Immature natural killer cell (primary cell): ENCODE measurements around the gene CERT1. TPM values are rescaled to one million over a fixed set of nuclear protein-coding genes. Genes with fewer than 3 reads are reported as not detected.

ENCODE experiments used
- DNase-seq, 3 donors: peaks; one replicate each; pipeline ENCODE4 v3.0.0; 2022; ENCODE audit warnings: mixed read lengths in 1 of 3
- H3K27ac Mint-ChIP-seq, 6 donors: one replicate each; pipeline ENCODE4 v1.8.0; 2020; ENCODE audit warnings: mixed read lengths in 6 of 6, mild to moderate bottlenecking in 5 of 6, inconsistent platforms in 4 of 6, moderate library complexity in 3 of 6
- H3K27me3 Mint-ChIP-seq, 3 donors: one replicate each; pipeline ENCODE4 v1.8.0; 2020 to 2021; ENCODE audit warnings: low read depth in 3 of 3, mild to moderate bottlenecking in 3 of 3, mixed read lengths in 3 of 3, moderate library complexity in 3 of 3, inconsistent platforms in 1 of 3
- H3K36me3 Mint-ChIP-seq, 3 donors: one replicate each; pipeline ENCODE4 v1.8.0; 2020; ENCODE audit warnings: mixed read lengths in 3 of 3, inconsistent platforms in 2 of 3, mild to moderate bottlenecking in 2 of 3
- H3K4me1 Mint-ChIP-seq, 2 donors: one replicate each; pipeline ENCODE4 v1.8.0; 2020; ENCODE audit warnings: inconsistent platforms in 2 of 2, mild to moderate bottlenecking in 2 of 2, mixed read lengths in 2 of 2, moderate library complexity in 1 of 2
- H3K4me3 Mint-ChIP-seq, 5 donors: one replicate each; pipeline ENCODE4 v1.8.0; 2020; ENCODE audit warnings: mild to moderate bottlenecking in 5 of 5, mixed read lengths in 5 of 5, inconsistent platforms in 3 of 5, moderate library complexity in 3 of 5
- H3K9me3 Mint-ChIP-seq, 6 donors: one replicate each; pipeline ENCODE4 v1.8.0; 2020; ENCODE audit warnings: mild to moderate bottlenecking in 6 of 6, mixed read lengths in 6 of 6, inconsistent platforms in 4 of 6, moderate library complexity in 3 of 6
- polyA plus RNA-seq, 3 donors: library from polyadenylated mRNA; unstranded; fragments of 300-500 nt; fragmentation: Illumina TruSeq; gene quantifications; one replicate each; pipeline ENCODE4 v1.2.3, GENCODE V29; 2021

CERT1 gene
- polyA plus RNA-seq, 3 donors from 2014 or later, result 8.2 to 22.0 (median 11.7) TPM

GRCh38 chr5:75363111-75363510 lies 148.3 kb downstream of the CERT1 start:
- H3K4me3 Mint-ChIP-seq, result no peak overlapping the region
- peaks cover 0 to 3% (median 0%) of the 10 kb centered on the region in 3 donors for H3K27me3 Mint-ChIP-seq
- H3K36me3 Mint-ChIP-seq, result peaks cover 12 to 29% (median 21%) of the 10 kb centered on the region in 3 donors
- H3K27ac Mint-ChIP-seq, result no peak overlapping the region
- no peaks in the 10 kb centered on the region for H3K4me1 Mint-ChIP-seq
- H3K9me3 Mint-ChIP-seq, result no peaks in the 10 kb centered on the region
- DNase-seq, result no peak

GRCh38 chr5:75362474-75362975 lies 148.9 kb downstream of the CERT1 start:
- Mint-ChIP-seq H3K4me3 (no peak overlapping the region), H3K27ac (peak overlapping the region in 3 of 6 donors; percentile 16 to 22 (median 17)), H3K4me1 (no peaks in the 10 kb centered on the region), H3K9me3 (peaks cover 0 to under 1% (median 0%) of the 10 kb centered on the region in 6 donors), H3K36me3 (peaks cover 13 to 32% (median 23%) of the 10 kb centered on the region in 3 donors), H3K27me3 (no peaks in the 10 kb centered on the region)
- no peak for DNase-seq

GRCh38 chr5:75361310-75361709 lies 150.1 kb downstream of the CERT1 start:
- H3K27ac Mint-ChIP-seq, result peak overlapping the region in 1 of 6 donors; percentile 18
- H3K36me3 Mint-ChIP-seq, result peaks cover 18 to 43% (median 32%) of the 10 kb centered on the region in 3 donors
- peaks cover 0 to 2% (median 0%) of the 10 kb centered on the region in 6 donors for H3K9me3 Mint-ChIP-seq
- H3K4me1 Mint-ChIP-seq, result no peaks in the 10 kb centered on the region
- no peak overlapping the region for H3K4me3 Mint-ChIP-seq
- DNase-seq, result no peak
- H3K27me3 Mint-ChIP-seq, result no peaks in the 10 kb centered on the region

- no peaks in the 10 kb centered on the region for H3K4me1 Mint-ChIP-seq
- DNase-seq, result no peak
- no peaks in the 10 kb centered on the region for H3K27me3 Mint-ChIP-seq
- peaks cover 0 to 2% (median 0%) of the 10 kb centered on the region in 6 donors for H3K9me3 Mint-ChIP-seq
- H3K4me3 Mint-ChIP-seq, result no peak overlapping the region
- no peak overlapping the region for H3K27ac Mint-ChIP-seq
- peaks cover 20 to 49% (median 42%) of the 10 kb centered on the region in 3 donors for H3K36me3 Mint-ChIP-seq
Measured at GRCh38 chr5:75358117-75358516, 153.3 kb downstream of the CERT1 start.

GRCh38 chr5:75356719-75357118 lies 154.7 kb downstream of the CERT1 start:
- Mint-ChIP-seq H3K27ac (no peak overlapping the region), H3K27me3 (peaks cover 0 to 2% (median 0%) of the 10 kb centered on the region in 3 donors), H3K4me1 (no peaks in the 10 kb centered on the region), H3K9me3 (peaks cover 0 to 2% (median 0%) of the 10 kb centered on the region in 6 donors), H3K4me3 (no peak overlapping the region), H3K36me3 (peaks cover 28 to 54% (median 45%) of the 10 kb centered on the region in 3 donors)
- DNase-seq, result no peak

GRCh38 chr5:75355236-75355635 lies 156.2 kb downstream of the CERT1 start:
- H3K36me3 Mint-ChIP-seq, result peaks cover 38 to 61% (median 45%) of the 10 kb centered on the region in 3 donors
- H3K4me1 Mint-ChIP-seq, result no peaks in the 10 kb centered on the region
- H3K4me3 Mint-ChIP-seq, result no peak overlapping the region
- H3K27me3 Mint-ChIP-seq, result peaks cover 0 to 2% (median 1%) of the 10 kb centered on the region in 3 donors
- H3K9me3 Mint-ChIP-seq, result peaks cover 0 to 2% (median 0%) of the 10 kb centered on the region in 6 donors
- H3K27ac Mint-ChIP-seq, result no peak overlapping the region
- DNase-seq, result no peak

GRCh38 chr5:75351139-75351926 lies 160.1 kb downstream of the CERT1 start:
- H3K4me3 Mint-ChIP-seq, result no peak overlapping the region
- H3K4me1 Mint-ChIP-seq, result peaks cover 0 to 4% of the 10 kb centered on the region in 2 donors
- H3K27ac Mint-ChIP-seq, result no peak overlapping the region
- peaks cover 26 to 55% (median 40%) of the 10 kb centered on the region in 3 donors for H3K36me3 Mint-ChIP-seq
- DNase-seq, result no peak
- no peaks in the 10 kb centered on the region for H3K9me3 Mint-ChIP-seq
- H3K27me3 Mint-ChIP-seq, result peaks cover 0 to 2% (median 1%) of the 10 kb centered on the region in 3 donors

GRCh38 chr5:75349663-75350062 lies 161.8 kb downstream of the CERT1 start:
- DNase-seq, result no peak
- H3K27ac Mint-ChIP-seq, result no peak overlapping the region
- H3K9me3 Mint-ChIP-seq, result no peaks in the 10 kb centered on the region
- H3K4me3 Mint-ChIP-seq, result no peak overlapping the region
- peaks cover 26 to 57% (median 51%) of the 10 kb centered on the region in 3 donors for H3K36me3 Mint-ChIP-seq
- peaks cover 0 to 2% (median 1%) of the 10 kb centered on the region in 3 donors for H3K27me3 Mint-ChIP-seq
- peaks cover 0 to 4% of the 10 kb centered on the region in 2 donors for H3K4me1 Mint-ChIP-seq

- peak overlapping the region in 1 of 6 donors; percentile 31 for H3K27ac Mint-ChIP-seq
- peaks cover 0 to 2% (median 1%) of the 10 kb centered on the region in 3 donors for H3K27me3 Mint-ChIP-seq
- H3K4me3 Mint-ChIP-seq, result no peak overlapping the region
- H3K9me3 Mint-ChIP-seq, result no peaks in the 10 kb centered on the region
- no peak for DNase-seq
- H3K36me3 Mint-ChIP-seq, result peaks cover 23 to 57% (median 50%) of the 10 kb centered on the region in 3 donors
- peaks cover 0 to 4% of the 10 kb centered on the region in 2 donors for H3K4me1 Mint-ChIP-seq
Measured at GRCh38 chr5:75348241-75348640, 163.2 kb downstream of the CERT1 start.

- H3K4me1 Mint-ChIP-seq, result peaks cover 16 to 43% of the 10 kb centered on the region in 2 donors
- DNase-seq, result no peak
- H3K4me3 Mint-ChIP-seq, result no peak overlapping the region
- no peaks in the 10 kb centered on the region for H3K27me3 Mint-ChIP-seq
- peaks cover 6 to 22% (median 14%) of the 10 kb centered on the region in 3 donors for H3K36me3 Mint-ChIP-seq
- no peaks in the 10 kb centered on the region for H3K9me3 Mint-ChIP-seq
- H3K27ac Mint-ChIP-seq, result no peak overlapping the region
Measured at GRCh38 chr5:75342836-75343235, 168.6 kb downstream of the CERT1 start.

GRCh38 chr5:75341934-75342333 lies 169.5 kb downstream of the CERT1 start:
- Mint-ChIP-seq H3K4me3 (no peak overlapping the region), H3K4me1 (peaks cover 20 to 48% of the 10 kb centered on the region in 2 donors), H3K9me3 (no peaks in the 10 kb centered on the region), H3K27ac (peak overlapping the region in 1 of 6 donors; percentile 19), H3K36me3 (peaks cover 6 to 15% (median 14%) of the 10 kb centered on the region in 3 donors), H3K27me3 (no peaks in the 10 kb centered on the region)
- DNase-seq, result no peak

- H3K36me3 Mint-ChIP-seq, result peaks cover 5 to 10% (median 9%) of the 10 kb centered on the region in 3 donors
- H3K27me3 Mint-ChIP-seq, result no peaks in the 10 kb centered on the region
- no peak overlapping the region for H3K4me3 Mint-ChIP-seq
- no peaks in the 10 kb centered on the region for H3K9me3 Mint-ChIP-seq
- DNase-seq, result no peak
- peaks cover 20 to 48% of the 10 kb centered on the region in 2 donors for H3K4me1 Mint-ChIP-seq
- peak overlapping the region in 2 of 6 donors; percentile 13 to 35 for H3K27ac Mint-ChIP-seq
Measured at GRCh38 chr5:75340714-75341478, 170.5 kb downstream of the CERT1 start.

GRCh38 chr5:75338408-75338807 lies 173.0 kb downstream of the CERT1 start:
- peaks cover 20 to 48% of the 10 kb centered on the region in 2 donors for H3K4me1 Mint-ChIP-seq
- H3K27ac Mint-ChIP-seq, result peak overlapping the region in 2 of 6 donors; percentile 73 to 85
- peaks cover 0 to 2% (median 0%) of the 10 kb centered on the region in 3 donors for H3K27me3 Mint-ChIP-seq
- H3K36me3 Mint-ChIP-seq, result no peaks in the 10 kb centered on the region
- no peaks in the 10 kb centered on the region for H3K9me3 Mint-ChIP-seq
- DNase-seq, result no peak
- H3K4me3 Mint-ChIP-seq, result no peak overlapping the region
